CD14-positive monocyte (primary cell): ENCODE data around the gene ARFGAP2. TPM values are rescaled to one million over a fixed set of nuclear protein-coding genes. Genes with fewer than 3 reads are reported as not detected.

Source experiments
- DNase-seq, 3 donors: peaks; one replicate each; pipeline ENCODE4 v3.0.0-alpha.2; 2011 to 2022
- H2AFZ ChIP-seq: 2 replicates; pipeline ENCODE4 v1.6.0; 2012; ENCODE audit warnings: mild to moderate bottlenecking, low read depth, low read length, inconsistent platforms; ENCODE audit not compliant: insufficient read depth, poor library complexity, severe bottlenecking
- H3K27ac ChIP-seq, 2 donors: 1 replicate in 1 of 2; 2 replicates in 1 of 2; pipeline ENCODE4 v1.5.1; 2012 to 2013; ENCODE audit warnings: low read length in 2 of 2, control low read depth in 1 of 2, inconsistent platforms in 1 of 2, low read depth in 1 of 2, mild to moderate bottlenecking in 1 of 2
- H3K27me3 ChIP-seq, 2 donors: one replicate each; pipeline versions ENCODE4 v1.6.0 to v1.6.1; 2011 to 2013; ENCODE audit warnings: low read length in 2 of 2; ENCODE audit not compliant: control insufficient read depth in 2 of 2, insufficient read depth in 2 of 2
- H3K36me3 ChIP-seq, 2 donors: replicated peaks in 1 of 2; 1 replicate in 1 of 2; 2 replicates in 1 of 2; pipeline versions ENCODE4 v1.5.1 to v1.6.1; 2012 to 2013; ENCODE audit warnings: low read length in 2 of 2, control low read depth in 1 of 2, inconsistent platforms in 1 of 2, mild to moderate bottlenecking in 1 of 2; ENCODE audit not compliant: insufficient read depth in 2 of 2, control insufficient read depth in 1 of 2
- H3K4me1 ChIP-seq, 2 donors: 1 replicate in 1 of 2; 2 replicates in 1 of 2; pipeline versions ENCODE4 v1.5.1 to v1.6.1; 2012 to 2013; ENCODE audit warnings: low read length in 2 of 2, control low read depth in 1 of 2, inconsistent platforms in 1 of 2, mild to moderate bottlenecking in 1 of 2, moderate library complexity in 1 of 2; ENCODE audit not compliant: insufficient read depth in 2 of 2, control insufficient read depth in 1 of 2
- H3K4me2 ChIP-seq: replicated peaks from 2 replicates; pipeline ENCODE3; 2012; ENCODE audit warnings: low read length, moderate library complexity, mild to moderate bottlenecking; ENCODE audit not compliant: poor library complexity, severe bottlenecking; ENCODE audit errors: extremely low read depth
- H3K4me3 ChIP-seq, 3 experiments: fragments of 200-600 bp in 1 of 3; sonication (generic) in 1 of 3; replicated peaks in 1 of 3; 1 replicate in 2 of 3; 2 replicates in 1 of 3; pipeline ENCODE4 v1.5.1; 2011 to 2013; ENCODE audit warnings: low read length in 3 of 3, mild to moderate bottlenecking in 3 of 3, control low read depth in 2 of 3, low read depth in 2 of 3, inconsistent platforms in 1 of 3, moderate library complexity in 1 of 3
- H3K79me2 ChIP-seq: 2 replicates; pipeline ENCODE4 v1.6.0; 2012; ENCODE audit warnings: mild to moderate bottlenecking, control low read depth, inconsistent platforms, low read length, moderate library complexity; ENCODE audit not compliant: insufficient read depth
- H3K9ac ChIP-seq: 2 replicates; pipeline ENCODE4 v1.6.0; 2017; ENCODE audit warnings: low read length, mild to moderate bottlenecking; ENCODE audit not compliant: insufficient read depth, poor library complexity, severe bottlenecking
- H3K9me3 ChIP-seq, 2 donors: replicated peaks in 1 of 2; 1 replicate in 1 of 2; 2 replicates in 1 of 2; pipeline versions ENCODE4 v1.5.1 to v1.6.1; 2012 to 2013; ENCODE audit warnings: low read length in 2 of 2, control low read depth in 1 of 2; ENCODE audit not compliant: control insufficient read depth in 1 of 2, insufficient read depth in 1 of 2
- H4K20me1 ChIP-seq: 2 replicates; pipeline ENCODE4 v1.6.0; 2012; ENCODE audit warnings: mild to moderate bottlenecking, low read length, control low read depth, moderate library complexity; ENCODE audit not compliant: insufficient read depth
- H3K27ac Mint-ChIP-seq, 7 donors: one replicate each; pipeline ENCODE4 v1.8.0; 2020; ENCODE audit warnings: mild to moderate bottlenecking in 7 of 7, mixed read lengths in 7 of 7, moderate library complexity in 6 of 7, inconsistent platforms in 2 of 7
- H3K27me3 Mint-ChIP-seq, 3 donors: one replicate each; pipeline ENCODE4 v1.8.0; 2021 to 2022; ENCODE audit warnings: low read depth in 3 of 3, mild to moderate bottlenecking in 3 of 3, mixed read lengths in 3 of 3, moderate library complexity in 3 of 3, inconsistent platforms in 1 of 3
- H3K36me3 Mint-ChIP-seq, 2 donors: one replicate each; pipeline ENCODE4 v1.8.0; 2020; ENCODE audit warnings: mixed read lengths in 2 of 2, inconsistent platforms in 1 of 2, mild to moderate bottlenecking in 1 of 2
- H3K4me1 Mint-ChIP-seq: one replicate; pipeline ENCODE4 v1.8.0; 2020; ENCODE audit warnings: mild to moderate bottlenecking, mixed read lengths
- H3K4me3 Mint-ChIP-seq, 2 donors: one replicate each; pipeline ENCODE4 v1.8.0; 2020; ENCODE audit warnings: mild to moderate bottlenecking in 2 of 2, mixed read lengths in 2 of 2, moderate library complexity in 1 of 2
- H3K9me3 Mint-ChIP-seq, 7 donors: one replicate each; pipeline ENCODE4 v1.8.0; 2020 to 2022; ENCODE audit warnings: mixed read lengths in 7 of 7, mild to moderate bottlenecking in 6 of 7, moderate library complexity in 6 of 7, inconsistent platforms in 2 of 7
- CTCF ChIP-seq: fragments of 200-600 bp; IDR thresholded peaks from one replicate; pipeline ENCODE4 v1.8.0; 2022; ENCODE audit warnings: antibody characterized with exemption, mild to moderate bottlenecking
- WGBS: methylation state at CpG from one replicate; pipeline ENCODE4 v1.1.5; 2013; ENCODE audit warnings: missing lambda C conversion rate; ENCODE audit not compliant: insufficient coverage; 5-methylcytosine and 5-hydroxymethylcytosine counted together
- intact Hi-C, 2 donors: fragments of 100-400 bp; cut with micrococcal nuclease; formaldehyde crosslinking; loops; one replicate each; pipeline versions ENCODE4 v1.15.0 to v1.15.1; 2023
- polyA plus RNA-seq, 3 donors: library from polyadenylated mRNA; depleted of rRNA in 1 of 3; unstranded in 2 of 3; stranded (reverse) in 1 of 3; fragments of 300-500 nt in 2 of 3; fragments of >200 nt in 1 of 3; fragmentation: Illumina TruSeq in 2 of 3; gene quantifications; 1 replicate in 2 of 3; 2 replicates in 1 of 3; pipeline ENCODE4 v1.2.3, GENCODE V29; 2012 to 2021

The ARFGAP2 gene
- polyA plus RNA-seq, 3 donors, result 59.7 to 129 (median 61.0) TPM

DNA sequence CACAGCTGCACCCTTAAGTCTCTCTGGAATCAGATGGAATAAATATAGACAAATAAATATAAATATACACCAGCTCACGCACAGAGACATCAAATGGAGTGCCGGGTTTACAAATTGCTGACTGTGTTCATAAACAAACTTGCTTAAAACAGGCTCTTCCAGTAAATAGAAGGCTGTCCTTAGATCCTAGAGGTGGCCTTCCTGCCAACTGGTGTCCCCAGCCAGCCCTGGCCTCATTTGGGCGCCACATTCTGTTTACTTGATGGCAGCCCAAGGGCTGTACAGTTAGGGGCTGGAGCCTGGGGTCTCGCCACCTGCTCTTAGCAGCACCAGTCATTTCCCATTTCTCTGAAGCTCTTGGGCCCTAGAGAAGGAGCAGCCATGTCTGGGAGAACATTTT lies 20.8 kb downstream of the ARFGAP2 start:
- H3K27me3 Mint-ChIP-seq, result peaks cover 3 to 10% (median 7%) of the 10 kb centered on the region in 3 donors
- peaks cover 3 to 15% of the 10 kb centered on the region in 2 donors for H3K36me3 Mint-ChIP-seq

More for the DNA sequence above, 20.8 kb downstream of the ARFGAP2 start:
- H2AFZ ChIP-seq, result no peak overlapping the region
- H3K4me1 ChIP-seq, result peaks cover 0 to 3% of the 10 kb centered on the region in 2 donors
- TF ChIP-seq CTCF, result no peak
- Mint-ChIP-seq H3K4me1 (peaks cover 16% of the 10 kb centered on the region), H3K27ac (no peak overlapping the region), H3K9me3 (no peaks in the 10 kb centered on the region), H3K4me3 (no peak overlapping the region)
- H3K27ac ChIP-seq, result no peak overlapping the region
- no peaks in the 10 kb centered on the region for H3K9me3 ChIP-seq
- H3K4me3 ChIP-seq, result no peak overlapping the region
- H3K9ac ChIP-seq, result no peak overlapping the region
- H3K27me3 ChIP-seq, result no peaks in the 10 kb centered on the region
- intact Hi-C loops, result loop anchor here in 1 of 2 donors (2.0 kb wide), 1 partner anchor 267 kb away; no protein-coding TSS in a partner anchor
- WGBS, result 92% methylated on average over 4 of the region's 4 CpGs
- H3K4me2 ChIP-seq, result no peak overlapping the region
- H3K79me2 ChIP-seq, result no peaks in the 10 kb centered on the region
- peaks cover 0 to 5% of the 10 kb centered on the region in 2 donors for H3K36me3 ChIP-seq
- no peak for DNase-seq
- H4K20me1 ChIP-seq, result peaks cover 4% of the 10 kb centered on the region
